Astrocyte of the spinal cord (primary cell): ENCODE results near the gene LRRC8D.

Experiments used
- DNase-seq: peaks from one replicate; pipeline ENCODE4 v3.0.0; 2011; ENCODE audit warnings: low read depth, low spot score
- H3K4me3 ChIP-seq: 2 replicates; pipeline ENCODE4 v1.5.1; 2011; ENCODE audit warnings: low read depth, mild to moderate bottlenecking, low read length, moderate library complexity
- in situ Hi-C: cut with HindIII; loops from 2 replicates; pipeline ENCODE4 v1.10.0; 2017; ENCODE audit warnings: low sequenced_read_pairs
- TF ChIP-seq, protein P1 (sequence below): IDR thresholded peaks from 2 replicates; pipeline ENCODE4 v1.5.1; 2012; ENCODE audit warnings: low read depth, mild to moderate bottlenecking, low read length, inconsistent platforms

Gene LRRC8D

DNA sequence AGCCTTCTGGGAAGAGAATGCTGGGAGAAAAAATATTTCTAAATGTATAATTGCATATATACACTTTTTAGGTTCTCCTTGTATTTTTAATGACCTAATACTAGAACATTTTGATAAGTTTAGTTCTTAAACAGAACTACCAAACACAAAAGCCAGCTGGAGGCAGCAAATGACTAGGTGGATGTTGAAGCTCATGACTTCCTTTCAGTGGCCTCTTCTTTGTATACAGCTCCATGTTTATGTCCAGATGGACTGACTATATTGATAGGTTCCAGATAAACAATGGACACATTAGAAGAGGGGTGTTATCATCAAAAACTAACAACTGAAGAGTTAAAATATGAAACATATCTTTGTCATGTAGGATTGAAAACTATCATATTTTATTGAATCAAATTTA lies 52.5 kb downstream of the LRRC8D start:
- no peak for DNase-seq
- H3K4me3 ChIP-seq = no peak overlapping the region
- in situ Hi-C loops = no loop called here
- TF ChIP-seq, protein P1, sequence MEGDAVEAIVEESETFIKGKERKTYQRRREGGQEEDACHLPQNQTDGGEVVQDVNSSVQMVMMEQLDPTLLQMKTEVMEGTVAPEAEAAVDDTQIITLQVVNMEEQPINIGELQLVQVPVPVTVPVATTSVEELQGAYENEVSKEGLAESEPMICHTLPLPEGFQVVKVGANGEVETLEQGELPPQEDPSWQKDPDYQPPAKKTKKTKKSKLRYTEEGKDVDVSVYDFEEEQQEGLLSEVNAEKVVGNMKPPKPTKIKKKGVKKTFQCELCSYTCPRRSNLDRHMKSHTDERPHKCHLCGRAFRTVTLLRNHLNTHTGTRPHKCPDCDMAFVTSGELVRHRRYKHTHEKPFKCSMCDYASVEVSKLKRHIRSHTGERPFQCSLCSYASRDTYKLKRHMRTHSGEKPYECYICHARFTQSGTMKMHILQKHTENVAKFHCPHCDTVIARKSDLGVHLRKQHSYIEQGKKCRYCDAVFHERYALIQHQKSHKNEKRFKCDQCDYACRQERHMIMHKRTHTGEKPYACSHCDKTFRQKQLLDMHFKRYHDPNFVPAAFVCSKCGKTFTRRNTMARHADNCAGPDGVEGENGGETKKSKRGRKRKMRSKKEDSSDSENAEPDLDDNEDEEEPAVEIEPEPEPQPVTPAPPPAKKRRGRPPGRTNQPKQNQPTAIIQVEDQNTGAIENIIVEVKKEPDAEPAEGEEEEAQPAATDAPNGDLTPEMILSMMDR = no peak

DNA sequence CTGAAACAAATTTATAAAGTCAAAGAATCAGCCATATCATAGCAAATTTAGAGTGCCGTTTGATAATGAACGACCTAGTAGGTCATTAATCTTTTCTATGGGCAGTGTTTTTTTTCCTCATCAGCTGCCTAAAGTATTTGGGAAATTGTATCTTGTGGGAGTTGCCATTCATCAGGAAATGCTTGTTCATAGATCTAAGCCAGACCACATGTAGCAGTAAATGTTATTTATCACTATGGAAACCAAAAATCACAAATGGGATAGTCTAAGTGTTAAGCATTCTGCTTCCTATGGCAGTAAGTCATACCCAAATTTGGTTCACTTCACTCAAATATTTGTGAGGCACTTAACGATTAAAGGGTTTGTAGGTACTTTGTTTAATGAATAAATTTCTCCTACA lies 52.9 kb downstream of the LRRC8D start:
- TF ChIP-seq, protein P1 = no peak
- no peak overlapping the region for H3K4me3 ChIP-seq
- in situ Hi-C loops = no loop called here
- peak; percentile 71 for DNase-seq

DNA sequence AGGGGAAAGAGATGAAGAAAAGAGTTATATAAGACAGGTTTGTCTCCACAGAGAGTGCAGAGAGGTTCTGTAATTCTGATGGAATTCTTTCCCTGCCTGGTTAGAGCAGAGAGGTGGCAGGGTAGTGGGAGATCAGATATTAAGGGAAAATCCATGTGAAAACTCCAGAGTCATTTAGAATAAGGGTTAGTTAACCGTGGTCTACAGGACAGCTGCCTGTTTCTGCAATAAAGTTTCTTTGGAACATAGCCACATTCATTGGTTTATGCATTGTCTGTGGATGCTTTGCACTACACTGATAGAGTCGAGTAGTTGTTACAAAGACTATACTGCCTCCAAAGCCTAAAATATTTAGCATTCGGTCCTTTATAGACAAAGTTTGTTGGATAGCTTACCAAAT lies 55.6 kb downstream of the LRRC8D start:
- no peak overlapping the region for H3K4me3 ChIP-seq
- DNase-seq = no peak
- TF ChIP-seq, protein P1 = no peak
- in situ Hi-C loops = no loop called here

DNA sequence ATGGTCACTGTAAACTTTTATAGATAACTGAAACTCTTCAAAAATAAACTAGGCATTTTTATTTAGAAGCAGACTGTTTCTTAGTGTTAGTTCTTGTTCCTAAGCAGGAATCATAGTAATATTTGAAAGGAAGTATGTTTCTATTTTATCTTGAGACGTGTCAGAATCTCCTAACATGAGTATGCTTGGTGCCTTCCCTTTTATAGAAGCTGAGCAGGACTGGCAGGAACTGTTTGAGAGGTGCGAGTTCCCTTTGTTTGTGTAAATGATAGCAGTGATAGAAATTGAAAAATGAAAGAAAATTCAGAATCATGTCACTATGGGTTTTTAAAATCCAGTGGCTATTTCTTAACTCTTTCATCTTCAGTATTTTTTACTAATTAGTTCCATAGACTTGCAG lies 56.9 kb downstream of the LRRC8D start:
- in situ Hi-C loops = no loop called here
- no peak for DNase-seq
- H3K4me3 ChIP-seq = no peak overlapping the region
- TF ChIP-seq, protein P1 = no peak

DNA sequence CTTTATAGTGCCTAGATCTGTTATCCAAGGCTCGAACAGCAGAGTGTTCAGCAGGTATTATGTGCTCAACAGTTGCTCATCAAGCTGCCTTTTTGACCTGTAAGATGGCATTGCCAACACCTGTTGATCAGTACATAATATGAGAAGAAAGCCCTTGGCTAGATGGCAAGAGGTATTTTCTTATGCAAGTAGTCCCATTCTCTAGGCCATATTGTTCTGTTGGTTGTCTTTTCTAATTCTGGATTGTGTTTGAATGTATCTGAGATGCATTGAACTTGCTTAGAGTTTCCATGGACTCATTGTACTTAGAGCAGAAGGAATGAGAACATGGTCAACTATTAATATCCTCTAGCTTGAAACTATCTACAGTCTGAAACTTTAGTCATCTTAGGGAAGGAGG lies 57.4 kb downstream of the LRRC8D start:
- in situ Hi-C loops = no loop called here
- no peak for DNase-seq
- TF ChIP-seq, protein P1 = no peak
- H3K4me3 ChIP-seq = no peak overlapping the region

DNA sequence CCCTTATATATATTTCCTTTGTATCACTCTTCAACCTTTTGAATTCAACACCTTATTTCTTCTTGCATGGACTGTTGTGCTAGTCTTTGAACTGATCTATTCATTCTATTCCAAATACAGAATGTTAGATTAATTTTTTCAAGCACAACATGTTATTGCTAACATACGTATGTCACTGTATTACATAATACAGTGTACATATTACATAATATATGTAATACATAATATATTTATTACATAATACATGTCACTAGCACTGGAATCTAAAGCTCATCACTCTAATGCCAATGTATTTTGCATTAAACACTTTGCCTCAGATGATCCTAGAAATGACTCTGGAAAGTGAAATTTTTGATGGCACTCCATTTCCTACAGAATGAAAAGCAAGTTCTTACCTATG lies 59.8 kb downstream of the LRRC8D start:
- no peak for DNase-seq
- TF ChIP-seq, protein P1 = no peak
- in situ Hi-C loops = no loop called here
- H3K4me3 ChIP-seq = no peak overlapping the region
